GM19240 (cell line): ENCODE measurements around the gene GNL1.
"Not testable (repeated sequence)": the region's sequence is repeated elsewhere in the genome, so short reads cannot be mapped to it uniquely, and the experiment has no call there.

Experiments used
- DNase-seq: peaks from one replicate; pipeline ENCODE4 v3.0.0; 2011; ENCODE audit warnings: low spot score; ENCODE audit not compliant: insufficient read length

The GNL1 gene

GRCh38 chr6:30497714-30498113 is 58.6 kb downstream of the GNL1 start:
- no peak for DNase-seq

GRCh38 chr6:30497261-30497599 is 59.1 kb downstream of the GNL1 start:
- DNase-seq, result not testable (repeated sequence)

GRCh38 chr6:30495993-30496392 is 60.3 kb downstream of the GNL1 start:
- no peak for DNase-seq

GRCh38 chr6:30495060-30495459 is 61.2 kb downstream of the GNL1 start:
- DNase-seq, result not testable (repeated sequence)

- no peak for DNase-seq
These were observed 61.9 kb downstream of the GNL1 start for GRCh38 chr6:30494291-30494861.

GRCh38 chr6:30493643-30494250 is 62.5 kb downstream of the GNL1 start:
- no peak for DNase-seq

- no peak for DNase-seq
These were observed 64.0 kb downstream of the GNL1 start for GRCh38 chr6:30491991-30492952.
